Measurements from ENCODE around the gene CDK18.
A peak's percentile ranks its signal among the peaks of the same experiment; 100 is the strongest.
"Not testable (repeated sequence)": the region's sequence is repeated elsewhere in the genome, so short reads cannot be mapped to it uniquely, and the experiment has no call there.

Gene CDK18

DNA sequence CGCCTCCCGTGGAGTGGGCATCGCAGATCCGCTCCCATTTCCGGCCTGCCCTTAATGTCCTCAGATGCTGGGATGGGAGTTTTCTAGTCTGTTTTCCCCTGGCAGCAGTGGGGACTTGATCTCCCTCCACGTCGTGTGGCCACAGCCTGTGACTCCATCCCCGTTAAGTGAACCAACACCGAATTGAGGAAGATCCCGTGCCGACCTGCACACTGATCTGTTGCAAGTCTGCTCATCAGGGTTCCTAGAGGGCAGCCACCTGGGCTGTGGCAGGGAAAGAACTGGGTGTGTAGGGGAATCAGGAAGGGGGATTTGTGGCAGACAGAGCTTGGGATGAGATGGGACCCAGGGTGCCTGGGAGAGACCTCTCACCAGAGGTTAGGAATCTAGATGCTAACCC is 23.3 kb upstream of the CDK18 start:
- DNase-seq, result no peak

DNA sequence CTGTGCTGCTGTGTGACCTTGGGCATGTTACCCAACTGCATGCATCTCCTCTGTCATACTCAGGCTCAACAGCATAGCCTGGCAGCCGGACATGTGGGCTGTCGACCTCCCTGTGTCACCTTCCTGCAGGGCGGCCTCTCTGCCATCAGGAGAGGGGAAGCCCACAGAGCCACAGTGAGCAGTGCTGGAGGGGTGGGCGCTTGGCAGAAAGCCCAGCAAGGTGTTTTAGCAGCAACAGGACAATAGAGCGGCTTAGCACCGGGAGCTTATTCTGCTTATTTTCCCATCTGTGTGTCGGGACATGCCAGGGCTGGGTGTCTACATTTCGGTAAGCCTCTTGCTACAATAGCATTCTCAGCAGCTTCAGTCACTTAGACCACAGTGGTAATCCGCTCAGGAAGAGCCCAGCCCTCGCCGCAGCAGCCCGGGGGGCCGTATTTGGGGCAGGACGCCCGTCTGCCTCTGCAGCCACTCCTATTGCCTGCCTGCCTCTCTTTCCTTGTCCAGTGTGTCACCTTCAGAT is 22.8 kb upstream of the CDK18 start:
- DNase-seq, result no peak

GRCh38 chr1:205482587-205482986 is 21.9 kb upstream of the CDK18 start:
- not testable (repeated sequence) for DNase-seq

DNA sequence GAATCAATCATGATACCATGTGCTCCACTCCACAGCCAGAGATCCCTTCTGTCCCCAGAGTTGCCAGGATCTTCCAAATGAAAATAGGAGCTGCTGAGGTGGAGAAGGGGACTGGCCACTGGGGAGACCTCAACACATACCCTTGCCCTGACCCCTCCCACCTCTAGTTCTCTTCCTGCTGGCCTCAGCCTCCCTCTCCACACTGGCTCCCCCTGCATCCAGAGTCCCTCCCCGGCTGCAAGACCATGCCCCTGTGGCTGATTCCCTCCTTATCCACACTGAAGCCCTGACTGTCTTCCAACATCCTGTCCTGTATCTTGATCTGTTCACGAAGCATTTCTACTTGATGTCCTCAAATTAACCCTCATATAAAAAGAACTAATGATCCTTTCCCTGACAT is 21.1 kb upstream of the CDK18 start:
- no peak for DNase-seq

GRCh38 chr1:205484985-205485967 is 19.2 kb upstream of the CDK18 start:
- DNase-seq, result peak; percentile 11 to 36

GRCh38 chr1:205486258-205486657 is 18.2 kb upstream of the CDK18 start:
- no peak for DNase-seq

DNA sequence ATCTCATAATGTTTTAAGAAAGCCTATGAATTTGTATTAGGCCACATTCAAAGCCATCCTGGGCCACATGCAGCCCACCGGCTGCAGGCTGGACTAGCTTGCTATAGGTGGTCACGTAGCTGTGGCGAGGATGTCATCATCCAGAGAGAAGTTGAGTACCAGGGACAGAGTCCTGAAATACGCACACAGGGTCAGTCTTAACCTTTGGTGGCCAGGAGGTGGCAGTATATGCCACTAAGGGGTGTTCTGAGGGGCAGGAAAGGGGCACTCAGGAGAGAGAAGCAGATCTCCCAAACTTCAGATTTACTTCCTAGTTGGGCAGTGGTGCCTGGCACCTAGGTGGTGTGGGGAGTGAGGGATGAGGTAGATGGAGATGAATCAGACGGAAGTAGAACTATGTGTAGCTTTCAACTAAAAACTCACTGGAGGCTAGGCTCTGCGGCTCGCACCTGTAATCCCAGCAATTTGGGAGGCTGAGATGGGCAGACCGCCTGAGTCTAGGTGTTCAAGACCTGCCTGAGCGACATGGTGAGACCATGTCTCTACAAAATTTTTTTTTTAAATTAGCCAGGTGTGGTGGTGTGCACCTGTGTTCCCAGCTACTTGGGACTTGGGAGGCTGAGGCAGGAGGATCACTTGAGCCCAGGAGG is 16.3 kb upstream of the CDK18 start:
- peak in 1 of 2 donors; percentile 73 for DNase-seq

DNA sequence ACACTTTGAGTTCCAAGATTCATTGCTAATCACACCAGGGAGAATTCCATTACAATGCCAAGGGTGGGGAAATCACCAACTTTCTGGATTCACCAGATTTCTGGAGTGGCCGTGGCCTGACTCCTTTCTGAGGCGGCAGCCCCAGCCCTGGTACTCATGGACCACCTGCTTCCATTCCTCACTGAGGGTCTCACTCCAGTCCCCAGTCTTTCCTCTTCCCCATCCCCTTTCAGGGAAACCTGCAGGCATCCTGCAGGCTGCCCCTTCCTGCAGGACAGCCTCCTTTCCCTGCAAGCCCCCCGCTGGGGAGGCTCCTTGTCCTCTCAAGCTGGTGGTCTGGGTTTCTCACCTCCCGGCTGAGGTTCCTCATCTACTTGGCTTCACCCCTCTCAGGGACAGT is 12.7 kb upstream of the CDK18 start:
- DNase-seq, result no peak

DNA sequence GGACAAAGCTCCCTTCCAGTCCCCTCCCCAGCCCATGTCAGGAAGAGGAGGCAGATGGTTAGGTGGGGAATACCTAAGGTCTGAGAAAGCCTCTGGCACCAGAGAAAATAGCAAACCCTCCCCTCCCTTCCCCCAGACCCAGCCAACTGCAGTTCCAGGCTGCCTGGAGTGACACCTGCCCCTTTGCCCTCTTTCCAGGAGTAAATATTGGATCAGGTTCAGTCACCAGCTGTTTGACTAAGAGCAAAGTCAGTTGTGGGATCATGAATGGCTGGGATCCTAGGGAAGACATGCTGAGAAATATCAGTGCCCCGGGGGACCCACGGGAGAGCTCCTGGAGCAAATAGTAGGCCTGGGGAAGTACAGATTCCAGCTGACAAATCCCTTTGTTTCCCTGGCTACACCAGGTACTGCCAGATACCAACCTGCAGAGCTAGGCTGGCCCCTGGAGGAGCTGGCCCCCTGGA is 12.2 kb upstream of the CDK18 start:
- DNase-seq, result no peak

- no peak for DNase-seq
Observed at GRCh38 chr1:205492774-205493173, 11.7 kb upstream of the CDK18 start.

GRCh38 chr1:205493241-205494085 is 11.0 kb upstream of the CDK18 start:
- DNase-seq, result peak in 1 of 2 donors; percentile 20

DNA sequence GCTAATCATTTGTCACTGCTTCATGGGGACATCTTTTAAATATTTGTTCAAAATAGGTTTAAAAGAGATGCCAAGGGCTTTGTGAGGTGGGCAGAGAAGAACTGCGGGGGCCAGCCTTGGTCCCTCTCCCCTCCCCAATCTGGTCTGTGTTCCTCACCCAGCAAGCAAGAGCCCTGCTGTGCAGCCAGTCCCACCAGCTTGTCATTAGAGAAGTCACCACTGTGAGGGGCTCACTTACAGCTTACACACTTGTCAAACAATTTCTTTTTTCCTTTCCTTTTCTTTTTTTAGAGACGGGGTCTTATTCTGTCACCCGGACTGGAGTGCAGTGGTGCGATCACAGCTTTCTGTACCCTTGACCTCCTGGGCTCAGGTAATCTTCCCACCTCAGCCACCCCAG is 10.4 kb upstream of the CDK18 start:
- DNase-seq, result no peak

- DNase-seq, result no peak
Observed at GRCh38 chr1:205495237-205495823, 9.1 kb upstream of the CDK18 start.

DNA sequence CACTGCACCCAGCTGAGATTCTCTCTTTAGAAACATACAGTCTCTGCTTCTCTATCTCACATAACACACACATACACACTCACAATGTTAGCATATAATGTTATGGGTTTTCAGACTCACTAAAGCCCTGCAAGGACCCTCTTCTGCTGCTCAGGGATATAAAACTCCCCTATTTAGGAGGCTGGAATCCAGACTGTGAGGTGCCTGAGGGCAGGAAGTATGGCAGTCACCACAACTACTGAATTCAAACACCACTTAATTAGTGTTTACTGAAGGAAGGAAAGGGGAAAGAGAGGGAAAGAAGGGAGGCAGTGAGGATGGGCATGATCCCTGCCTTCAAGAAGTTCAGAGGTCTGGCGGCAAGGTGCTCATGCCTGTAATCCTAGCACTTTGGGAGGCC is 7.8 kb upstream of the CDK18 start:
- no peak for DNase-seq

DNA sequence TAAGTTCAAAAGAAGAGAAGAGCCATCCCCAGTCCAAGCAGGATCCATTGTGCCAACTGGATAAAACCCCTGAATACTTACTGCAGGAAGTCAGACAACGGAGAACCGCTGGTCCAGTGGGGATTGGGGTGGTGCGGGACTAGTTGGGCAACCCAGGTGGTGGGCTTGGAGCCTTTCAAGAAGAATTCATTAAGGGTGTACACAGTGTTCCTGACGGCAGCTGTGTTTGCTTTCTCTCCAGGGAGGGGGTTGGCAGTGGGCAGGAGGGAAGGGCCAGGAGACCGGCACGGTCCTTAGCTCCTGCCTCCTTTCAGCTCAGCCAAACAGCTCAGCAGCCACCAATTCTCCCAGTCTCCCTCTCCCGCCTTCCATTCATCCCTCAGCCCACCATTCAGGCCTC is 7.1 kb upstream of the CDK18 start:
- DNase-seq, result no peak

DNA sequence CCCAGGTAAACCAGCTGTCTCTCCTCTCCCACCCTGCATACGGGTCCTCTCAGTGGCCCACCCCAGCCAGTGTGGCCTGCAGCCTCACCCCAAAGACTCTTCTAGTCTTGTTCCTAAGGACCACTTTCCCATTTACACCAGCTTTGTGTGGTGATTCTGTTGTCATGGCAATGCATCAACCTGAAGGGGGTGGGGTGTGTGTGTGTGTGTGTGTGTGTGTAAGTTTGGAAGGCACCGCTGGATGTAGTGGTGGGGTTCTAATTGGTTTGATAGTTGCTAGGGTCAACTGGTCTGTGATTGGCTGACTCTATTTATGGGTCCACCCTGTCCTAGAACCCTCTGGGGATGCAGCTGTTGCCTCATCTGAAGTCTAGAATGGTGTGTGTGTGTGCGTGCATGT is 4.7 kb upstream of the CDK18 start:
- DNase-seq, result no peak

GRCh38 chr1:205500240-205501233 is 3.9 kb upstream of the CDK18 start:
- DNase-seq, result no peak

- no peak for DNase-seq
Observed at GRCh38 chr1:205502111-205502810, 2.2 kb upstream of the CDK18 start.

- no peak for DNase-seq
Observed at GRCh38 chr1:205502992-205503391, 1.5 kb upstream of the CDK18 start.

- DNase-seq, result no peak
Observed at GRCh38 chr1:205505076-205505729, 734 bp downstream of the CDK18 start.

Measured in bone marrow (tissue), 2 donors.